HCT116 (cell line): ENCODE data around the gene PDE4B. TPM values are rescaled to one million over a fixed set of nuclear protein-coding genes. Genes with fewer than 3 reads are reported as not detected.

Source experiments
- ATAC-seq: fragments of 200-7000 bp; cut with Tn5 transposase; 2 replicates; pipeline ENCODE4 v1.9.1; 2020; ENCODE audit warnings: mild to moderate bottlenecking, moderate library complexity
- BruUV-seq: library from RNA; stranded (reverse); fragments of 400-500 nt; replicated peaks from 2 replicates; lab custom pipeline; 2021; lab: Mats Ljungman, UMichigan
- CTCF ChIA-PET: fragments of 300-600 bp; sonication (Branson Sonifier 250); formaldehyde crosslinking; loops from one replicate; lab custom pipeline; 2021; ENCODE audit warnings: antibody characterized with exemption; lab: Charles Lee
- POLR2A ChIA-PET: fragments of 300-600, 350-600 bp; sonication (Branson Sonifier 250); formaldehyde crosslinking; loops from one replicate; lab custom pipeline; 2021; ENCODE audit warnings: antibody characterized with exemption; lab: Charles Lee
- RAD21 ChIA-PET, 2 experiments: fragments of 300-600 bp; sonication (Branson Sonifier 250); formaldehyde crosslinking; loops; one replicate each; lab custom pipeline; 2023; ENCODE audit warnings: low total read pairs in 2 of 2; ENCODE audit not compliant: uncharacterized antibody in 2 of 2, unreplicated experiment in 2 of 2, low non-redundant PET in 1 of 2; lab: Charles Lee
- DNase-seq: peaks from one replicate; pipeline ENCODE4 v3.0.0-alpha.2; 2010; ENCODE audit warnings: low read depth, low spot score
- H2AFZ ChIP-seq: fragments of 200-600 bp; shearing (Covaris generic), sonication (generic); 2 replicates; pipeline ENCODE4 v1.6.1; 2017; ENCODE audit warnings: low read depth, mixed run types, mixed read lengths, antibody characterized with exemption, low read length; ENCODE audit not compliant: poor library complexity, severe bottlenecking
- H3K27ac ChIP-seq: 2 replicates; pipeline ENCODE4 v1.5.1; 2012; ENCODE audit warnings: low read depth, low read length
- H3K27me3 ChIP-seq: fragments of 200-600 bp; sonication (generic); 2 replicates; pipeline ENCODE4 v1.6.1; 2016; ENCODE audit warnings: mixed run types, low read length, mixed read lengths; ENCODE audit not compliant: insufficient read depth
- H3K36me3 ChIP-seq, 2 experiments: fragments of 200-500 bp in 1 of 2; fragments of 200-600 bp in 1 of 2; sonication (Bioruptor generic) in 1 of 2; sonication (generic) in 1 of 2; 2 replicates each; pipeline versions ENCODE4 v1.5.1 to v1.6.1; 2014 to 2016; ENCODE audit warnings: low read length in 2 of 2, inconsistent platforms in 1 of 2, mixed read lengths in 1 of 2, mixed run types in 1 of 2; ENCODE audit not compliant: insufficient read depth in 2 of 2, control insufficient read depth in 1 of 2
- H3K4me1 ChIP-seq, 2 experiments: fragments of 200-600 bp in 1 of 2; sonication (generic) in 1 of 2; 2 replicates each; pipeline versions ENCODE4 v1.5.1 to v1.6.1; 2012 to 2017; ENCODE audit warnings: low read length in 2 of 2, inconsistent platforms in 1 of 2, mild to moderate bottlenecking in 1 of 2, mixed read lengths in 1 of 2, mixed run types in 1 of 2, moderate library complexity in 1 of 2; ENCODE audit not compliant: insufficient read depth in 2 of 2, control insufficient read depth in 1 of 2
- H3K4me2 ChIP-seq: fragments of 200-600 bp; sonication (generic); 2 replicates; pipeline ENCODE4 v1.6.1; 2017; ENCODE audit warnings: mixed run types, low read length, mixed read lengths
- H3K4me3 ChIP-seq, 2 experiments: fragments of 200-600 bp in 1 of 2; sonication (generic) in 1 of 2; replicated peaks in 1 of 2; 2 replicates each; pipeline ENCODE4 v1.5.1; 2011 to 2016; ENCODE audit warnings: low read length in 2 of 2, control low read depth in 1 of 2, low read depth in 1 of 2, mild to moderate bottlenecking in 1 of 2, mixed read lengths in 1 of 2, mixed run types in 1 of 2
- H3K79me2 ChIP-seq: fragments of 200-600 bp; sonication (generic); 2 replicates; pipeline ENCODE4 v1.6.1; 2017; ENCODE audit warnings: mild to moderate bottlenecking, mixed run types, low read length, moderate library complexity, mixed read lengths; ENCODE audit not compliant: insufficient read depth
- H3K9ac ChIP-seq: fragments of 200-600 bp; sonication (generic); 2 replicates; pipeline ENCODE4 v1.6.1; 2016; ENCODE audit warnings: low read length, mixed read lengths
- H3K9me2 ChIP-seq: fragments of 200-600 bp; sonication (generic), shearing (Covaris generic); 2 replicates; pipeline ENCODE4 v1.6.1; 2017; ENCODE audit warnings: mixed run types, mild to moderate bottlenecking, moderate library complexity; ENCODE audit not compliant: insufficient read depth
- H3K9me3 ChIP-seq, 2 experiments: fragments of 200-500 bp in 1 of 2; fragments of 200-600 bp in 1 of 2; sonication (Bioruptor generic) in 1 of 2; sonication (generic) in 1 of 2; 2 replicates each; pipeline ENCODE4 v1.6.1; 2014 to 2017; ENCODE audit warnings: low read length in 2 of 2, mixed read lengths in 2 of 2, inconsistent platforms in 1 of 2, low read depth in 1 of 2, mild to moderate bottlenecking in 1 of 2, mixed run types in 1 of 2, moderate library complexity in 1 of 2; ENCODE audit not compliant: control insufficient read depth in 1 of 2, insufficient read depth in 1 of 2
- H4K20me1 ChIP-seq: fragments of 200-600 bp; sonication (generic), shearing (Covaris generic); 2 replicates; pipeline ENCODE4 v1.6.1; 2017; ENCODE audit warnings: mixed run types, mild to moderate bottlenecking, moderate library complexity; ENCODE audit not compliant: insufficient read depth
- CBX3 ChIP-seq: IDR thresholded peaks from 2 replicates; pipeline ENCODE4 v1.6.1; 2012; ENCODE audit warnings: low read depth
- ELF1 ChIP-seq: IDR thresholded peaks from 2 replicates; pipeline ENCODE4 v1.6.1; 2012; ENCODE audit warnings: low read depth, borderline replicate concordance
- EZH2 ChIP-seq: fragments of 200-600 bp; sonication (generic); IDR thresholded peaks from 2 replicates; pipeline ENCODE4 v1.6.1; 2017; ENCODE audit warnings: antibody characterized with exemption, mixed run types
- EZH2phosphoT487 ChIP-seq: fragments of 200-600 bp; IDR thresholded peaks from 2 replicates; pipeline ENCODE4 v1.6.1; 2018; ENCODE audit warnings: antibody characterized with exemption, borderline replicate concordance
- FOSL1 ChIP-seq: IDR thresholded peaks from 2 replicates; pipeline ENCODE4 v1.6.1; 2012; ENCODE audit warnings: low read depth
- JUND ChIP-seq: IDR thresholded peaks from 2 replicates; pipeline ENCODE4 v1.6.1; 2012
- POLR2A ChIP-seq: IDR thresholded peaks from 2 replicates; pipeline ENCODE4 v1.7.0; 2011; ENCODE audit warnings: borderline replicate concordance; ENCODE audit not compliant: insufficient read depth, insufficient read length; ENCODE audit errors: extremely low read depth
- POLR2AphosphoS5 ChIP-seq: IDR thresholded peaks from 2 replicates; pipeline ENCODE4 v1.6.1; 2011; ENCODE audit warnings: mild to moderate bottlenecking, low read depth, low read length, moderate library complexity
- RAD21 ChIP-seq: IDR thresholded peaks from 2 replicates; pipeline ENCODE4 v1.6.1; 2012; ENCODE audit warnings: low read depth, mild to moderate bottlenecking
- SIN3A ChIP-seq: IDR thresholded peaks from 2 replicates; pipeline ENCODE4 v1.6.1; 2012; ENCODE audit warnings: low read depth
- SP1 ChIP-seq: IDR thresholded peaks from 2 replicates; pipeline ENCODE4 v1.6.1; 2012; ENCODE audit warnings: low read depth
- SRF ChIP-seq: IDR thresholded peaks from 2 replicates; pipeline ENCODE4 v1.6.1; 2012; ENCODE audit warnings: low read depth
- YY1 ChIP-seq: IDR thresholded peaks from 2 replicates; pipeline ENCODE4 v1.6.1; 2011; ENCODE audit warnings: low read length, low read depth, moderate library complexity, mild to moderate bottlenecking; ENCODE audit not compliant: insufficient replicate concordance; ENCODE audit errors: extremely low read depth
- ZFX ChIP-seq: fragments of 450-650 bp; IDR thresholded peaks from 2 replicates; pipeline ENCODE4 v1.6.1; 2017
- ZNF274 ChIP-seq: fragments of 200-500 bp; sonication (Bioruptor generic); IDR thresholded peaks from 2 replicates; pipeline ENCODE4 v1.6.1; 2014; ENCODE audit warnings: mild to moderate bottlenecking, low read depth, low read length, inconsistent platforms
- intact Hi-C: fragments of 100-400 bp; cut with micrococcal nuclease; formaldehyde crosslinking; loops from 2 replicates; pipeline ENCODE4 v1.10.0; 2022
- total RNA-seq: library from RNA; stranded (reverse); gene quantifications from one replicate; pipeline ENCODE4 v1.2.1, GENCODE V29; 2021; ENCODE audit not compliant: unreplicated experiment
- TF ChIP-seq, protein P1 (sequence below): IDR thresholded peaks from 2 replicates; pipeline ENCODE4 v1.6.1; 2012; ENCODE audit warnings: low read depth
- TF ChIP-seq, protein P2 (sequence below): IDR thresholded peaks from 2 replicates; pipeline ENCODE4 v1.6.1; 2012
- TF ChIP-seq, protein P3 (sequence below): IDR thresholded peaks from 2 replicates; pipeline ENCODE4 v1.6.1; 2012
- TF ChIP-seq, protein P4 (sequence below), 3 experiments: fragments of 200-600 bp in 1 of 3; sonication (generic) in 1 of 3; IDR thresholded peaks in 2 of 3; conservative IDR thresholded peaks in 1 of 3; 2 replicates each; pipeline ENCODE4 v1.5.1; 2012 to 2017; ENCODE audit warnings: low read depth in 2 of 3, low read length in 2 of 3, antibody characterized with exemption in 1 of 3, borderline replicate concordance in 1 of 3, control low read depth in 1 of 3, mild to moderate bottlenecking in 1 of 3, mixed read lengths in 1 of 3, mixed run types in 1 of 3, moderate library complexity in 1 of 3; ENCODE audit not compliant: insufficient read depth in 1 of 3

PDE4B gene
- total RNA-seq, 1 experiment from 2014 or later, result 76.9 TPM

DNA sequence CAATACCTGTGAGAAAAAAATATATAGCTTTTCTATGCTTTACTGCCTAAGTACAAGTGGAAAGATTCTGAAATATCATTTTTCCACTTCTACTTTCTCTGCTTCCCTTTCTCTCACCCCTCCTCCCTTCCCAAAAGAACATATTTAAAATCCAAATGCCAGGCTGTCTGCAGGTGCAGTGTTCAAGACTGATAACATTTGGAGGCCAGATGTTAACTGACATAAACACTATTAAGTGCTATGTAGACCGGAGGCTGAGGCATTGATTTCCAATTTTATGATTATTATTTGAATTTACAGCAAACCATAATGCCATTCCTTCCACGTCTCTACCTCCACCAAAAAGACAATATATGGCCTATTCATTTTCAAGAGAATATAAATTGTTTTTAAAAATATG, 444.3 kb downstream of the PDE4B start:
- H3K36me3 ChIP-seq, result no peaks in the 10 kb centered on the region
- no peak overlapping the region for H3K9ac ChIP-seq
- ChIA-PET POLR2A (no interaction called here), CTCF (no interaction called here), RAD21 (no interaction called here)
- no peak overlapping the region for H3K4me2 ChIP-seq
- no peaks in the 10 kb centered on the region for H3K79me2 ChIP-seq
- TF ChIP-seq ZFX (no peak), ELF1 (no peak), YY1 (no peak), EZH2phosphoT487 (no peak), FOSL1 (no peak), SRF (no peak), ZNF274 (no peak), POLR2AphosphoS5 (no peak), POLR2A (no peak), CBX3 (no peak), RAD21 (no peak), JUND (no peak), SIN3A (no peak), EZH2 (no peak), SP1 (no peak)
- TF ChIP-seq, protein P1, sequence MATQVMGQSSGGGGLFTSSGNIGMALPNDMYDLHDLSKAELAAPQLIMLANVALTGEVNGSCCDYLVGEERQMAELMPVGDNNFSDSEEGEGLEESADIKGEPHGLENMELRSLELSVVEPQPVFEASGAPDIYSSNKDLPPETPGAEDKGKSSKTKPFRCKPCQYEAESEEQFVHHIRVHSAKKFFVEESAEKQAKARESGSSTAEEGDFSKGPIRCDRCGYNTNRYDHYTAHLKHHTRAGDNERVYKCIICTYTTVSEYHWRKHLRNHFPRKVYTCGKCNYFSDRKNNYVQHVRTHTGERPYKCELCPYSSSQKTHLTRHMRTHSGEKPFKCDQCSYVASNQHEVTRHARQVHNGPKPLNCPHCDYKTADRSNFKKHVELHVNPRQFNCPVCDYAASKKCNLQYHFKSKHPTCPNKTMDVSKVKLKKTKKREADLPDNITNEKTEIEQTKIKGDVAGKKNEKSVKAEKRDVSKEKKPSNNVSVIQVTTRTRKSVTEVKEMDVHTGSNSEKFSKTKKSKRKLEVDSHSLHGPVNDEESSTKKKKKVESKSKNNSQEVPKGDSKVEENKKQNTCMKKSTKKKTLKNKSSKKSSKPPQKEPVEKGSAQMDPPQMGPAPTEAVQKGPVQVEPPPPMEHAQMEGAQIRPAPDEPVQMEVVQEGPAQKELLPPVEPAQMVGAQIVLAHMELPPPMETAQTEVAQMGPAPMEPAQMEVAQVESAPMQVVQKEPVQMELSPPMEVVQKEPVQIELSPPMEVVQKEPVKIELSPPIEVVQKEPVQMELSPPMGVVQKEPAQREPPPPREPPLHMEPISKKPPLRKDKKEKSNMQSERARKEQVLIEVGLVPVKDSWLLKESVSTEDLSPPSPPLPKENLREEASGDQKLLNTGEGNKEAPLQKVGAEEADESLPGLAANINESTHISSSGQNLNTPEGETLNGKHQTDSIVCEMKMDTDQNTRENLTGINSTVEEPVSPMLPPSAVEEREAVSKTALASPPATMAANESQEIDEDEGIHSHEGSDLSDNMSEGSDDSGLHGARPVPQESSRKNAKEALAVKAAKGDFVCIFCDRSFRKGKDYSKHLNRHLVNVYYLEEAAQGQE, result no peak
- TF ChIP-seq, protein P2, sequence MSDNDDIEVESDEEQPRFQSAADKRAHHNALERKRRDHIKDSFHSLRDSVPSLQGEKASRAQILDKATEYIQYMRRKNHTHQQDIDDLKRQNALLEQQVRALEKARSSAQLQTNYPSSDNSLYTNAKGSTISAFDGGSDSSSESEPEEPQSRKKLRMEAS, result no peak
- TF ChIP-seq, protein P3, sequence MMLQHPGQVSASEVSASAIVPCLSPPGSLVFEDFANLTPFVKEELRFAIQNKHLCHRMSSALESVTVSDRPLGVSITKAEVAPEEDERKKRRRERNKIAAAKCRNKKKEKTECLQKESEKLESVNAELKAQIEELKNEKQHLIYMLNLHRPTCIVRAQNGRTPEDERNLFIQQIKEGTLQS, result no peak
- TF ChIP-seq, protein P4, sequence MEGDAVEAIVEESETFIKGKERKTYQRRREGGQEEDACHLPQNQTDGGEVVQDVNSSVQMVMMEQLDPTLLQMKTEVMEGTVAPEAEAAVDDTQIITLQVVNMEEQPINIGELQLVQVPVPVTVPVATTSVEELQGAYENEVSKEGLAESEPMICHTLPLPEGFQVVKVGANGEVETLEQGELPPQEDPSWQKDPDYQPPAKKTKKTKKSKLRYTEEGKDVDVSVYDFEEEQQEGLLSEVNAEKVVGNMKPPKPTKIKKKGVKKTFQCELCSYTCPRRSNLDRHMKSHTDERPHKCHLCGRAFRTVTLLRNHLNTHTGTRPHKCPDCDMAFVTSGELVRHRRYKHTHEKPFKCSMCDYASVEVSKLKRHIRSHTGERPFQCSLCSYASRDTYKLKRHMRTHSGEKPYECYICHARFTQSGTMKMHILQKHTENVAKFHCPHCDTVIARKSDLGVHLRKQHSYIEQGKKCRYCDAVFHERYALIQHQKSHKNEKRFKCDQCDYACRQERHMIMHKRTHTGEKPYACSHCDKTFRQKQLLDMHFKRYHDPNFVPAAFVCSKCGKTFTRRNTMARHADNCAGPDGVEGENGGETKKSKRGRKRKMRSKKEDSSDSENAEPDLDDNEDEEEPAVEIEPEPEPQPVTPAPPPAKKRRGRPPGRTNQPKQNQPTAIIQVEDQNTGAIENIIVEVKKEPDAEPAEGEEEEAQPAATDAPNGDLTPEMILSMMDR (IDR thresholded peaks at IDR 0.05 in 2 of 3, conservative IDR thresholded peaks at IDR 0.05 in 1 of 3; ENCODE audit: borderline replicate concordance in 1 of 3, insufficient read depth in 1 of 3, low read depth in 2 of 3, low read length in 2 of 3), result no peak
- no peak overlapping the region for H2AFZ ChIP-seq
- no peaks in the 10 kb centered on the region for H4K20me1 ChIP-seq
- no peak overlapping the region for H3K4me3 ChIP-seq
- H3K9me2 ChIP-seq, result no peaks in the 10 kb centered on the region
- ATAC-seq, result no peak
- H3K4me1 ChIP-seq, result peaks cover 2 to 4% of the 10 kb centered on the region in 2 experiments; a peak in 3 of 4 replicates
- intact Hi-C loops, result no loop called here
- H3K27ac ChIP-seq, result no peak overlapping the region
- no peaks in the 10 kb centered on the region for H3K9me3 ChIP-seq
- H3K27me3 ChIP-seq, result no peaks in the 10 kb centered on the region
- BruUV-seq, result no TSS peak
- DNase-seq, result no peak
